Measurements from ENCODE around the gene S100A13.
"Not testable (repeated sequence)": the region's sequence is repeated elsewhere in the genome, so short reads cannot be mapped to it uniquely, and the experiment has no call there.

DNA sequence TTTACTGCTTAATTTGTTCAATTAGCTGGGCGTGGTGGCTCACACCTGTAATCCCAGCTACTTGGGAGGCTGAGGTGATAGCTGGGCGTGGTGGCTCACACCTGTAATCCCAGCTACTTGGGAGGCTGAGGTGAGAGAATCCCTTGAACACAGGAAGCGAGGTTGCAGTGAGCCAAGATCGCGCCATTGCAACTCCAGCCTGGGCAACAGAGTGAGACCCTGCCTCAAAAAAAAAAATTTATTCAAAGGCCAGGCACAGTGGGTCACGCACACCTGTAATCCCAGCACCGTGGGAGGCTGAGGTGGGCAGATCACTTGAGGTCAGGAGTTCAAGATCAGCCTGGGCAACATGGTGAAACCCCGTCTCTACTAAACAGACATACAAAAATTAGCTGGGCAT lies 41.4 kb upstream of the S100A13 start:
- TF ChIP-seq TCF4 (CRISPR knock-in tag; IDR thresholded peaks at IDR 0.05; ENCODE audit: borderline replicate concordance); ZC3H10 (CRISPR knock-in tag; IDR thresholded peaks at IDR 0.05); ZNF70 (CRISPR knock-in tag; IDR thresholded peaks at IDR 0.05); CSDC2 (CRISPR knock-in tag; IDR thresholded peaks at IDR 0.05); ISL1 (CRISPR knock-in tag; IDR thresholded peaks at IDR 0.05): not testable (repeated sequence)
- TF ChIP-seq, protein P1, sequence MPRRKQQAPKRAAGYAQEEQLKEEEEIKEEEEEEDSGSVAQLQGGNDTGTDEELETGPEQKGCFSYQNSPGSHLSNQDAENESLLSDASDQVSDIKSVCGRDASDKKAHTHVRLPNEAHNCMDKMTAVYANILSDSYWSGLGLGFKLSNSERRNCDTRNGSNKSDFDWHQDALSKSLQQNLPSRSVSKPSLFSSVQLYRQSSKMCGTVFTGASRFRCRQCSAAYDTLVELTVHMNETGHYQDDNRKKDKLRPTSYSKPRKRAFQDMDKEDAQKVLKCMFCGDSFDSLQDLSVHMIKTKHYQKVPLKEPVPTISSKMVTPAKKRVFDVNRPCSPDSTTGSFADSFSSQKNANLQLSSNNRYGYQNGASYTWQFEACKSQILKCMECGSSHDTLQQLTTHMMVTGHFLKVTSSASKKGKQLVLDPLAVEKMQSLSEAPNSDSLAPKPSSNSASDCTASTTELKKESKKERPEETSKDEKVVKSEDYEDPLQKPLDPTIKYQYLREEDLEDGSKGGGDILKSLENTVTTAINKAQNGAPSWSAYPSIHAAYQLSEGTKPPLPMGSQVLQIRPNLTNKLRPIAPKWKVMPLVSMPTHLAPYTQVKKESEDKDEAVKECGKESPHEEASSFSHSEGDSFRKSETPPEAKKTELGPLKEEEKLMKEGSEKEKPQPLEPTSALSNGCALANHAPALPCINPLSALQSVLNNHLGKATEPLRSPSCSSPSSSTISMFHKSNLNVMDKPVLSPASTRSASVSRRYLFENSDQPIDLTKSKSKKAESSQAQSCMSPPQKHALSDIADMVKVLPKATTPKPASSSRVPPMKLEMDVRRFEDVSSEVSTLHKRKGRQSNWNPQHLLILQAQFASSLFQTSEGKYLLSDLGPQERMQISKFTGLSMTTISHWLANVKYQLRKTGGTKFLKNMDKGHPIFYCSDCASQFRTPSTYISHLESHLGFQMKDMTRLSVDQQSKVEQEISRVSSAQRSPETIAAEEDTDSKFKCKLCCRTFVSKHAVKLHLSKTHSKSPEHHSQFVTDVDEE (CRISPR knock-in tag; IDR thresholded peaks at IDR 0.05) = not testable (repeated sequence)
